Liver (tissue), 3 donors: Measurements from ENCODE around the gene HOXD8.

Source experiments
- FOXA1 ChIP-seq: IDR thresholded peaks from 2 replicates; pipeline ENCODE4 v1.6.1; 2016; ENCODE audit warnings: antibody characterized with exemption
- GABPA ChIP-seq, 2 donors: IDR thresholded peaks in 1 of 2; conservative IDR thresholded peaks in 1 of 2; 2 replicates each; pipeline ENCODE4 v1.6.1; 2016; ENCODE audit warnings: antibody characterized with exemption in 2 of 2, mild to moderate bottlenecking in 1 of 2, moderate library complexity in 1 of 2
- RAD21 ChIP-seq, 2 donors: IDR thresholded peaks; 2 replicates each; pipeline ENCODE4 v1.6.1; 2016; ENCODE audit warnings: antibody characterized with exemption in 2 of 2, mild to moderate bottlenecking in 2 of 2
- RXRA ChIP-seq, 2 donors: IDR thresholded peaks; 2 replicates each; pipeline ENCODE4 v1.6.1; 2017 to 2018; ENCODE audit warnings: antibody characterized with exemption in 2 of 2, mild to moderate bottlenecking in 1 of 2
- SP1 ChIP-seq: IDR thresholded peaks from 2 replicates; pipeline ENCODE4 v1.6.1; 2018; ENCODE audit warnings: antibody characterized with exemption, mild to moderate bottlenecking
- TAF1 ChIP-seq: conservative IDR thresholded peaks from 2 replicates; pipeline ENCODE4 v1.6.1; 2016; ENCODE audit warnings: antibody characterized with exemption, mild to moderate bottlenecking
- YY1 ChIP-seq: IDR thresholded peaks from 2 replicates; pipeline ENCODE4 v1.6.1; 2016; ENCODE audit warnings: antibody characterized with exemption, mild to moderate bottlenecking
- TF ChIP-seq, protein P1 (sequence below): fragments of 150-350 bp; IDR thresholded peaks from 2 replicates; pipeline ENCODE4 v1.5.1; 2017; ENCODE audit warnings: improper control_type of control experiment, low read depth, low read length; ENCODE audit not compliant: missing input control
- TF ChIP-seq, protein P2 (sequence below): IDR thresholded peaks from 2 replicates; pipeline ENCODE4 v1.6.1; 2016; ENCODE audit warnings: antibody characterized with exemption, mild to moderate bottlenecking
- TF ChIP-seq, protein P3 (sequence below): IDR thresholded peaks from 2 replicates; pipeline ENCODE4 v1.6.1; 2016; ENCODE audit warnings: antibody characterized with exemption
- TF ChIP-seq, protein P4 (sequence below): IDR thresholded peaks from 2 replicates; pipeline ENCODE4 v1.6.1; 2016; ENCODE audit warnings: antibody characterized with exemption
- TF ChIP-seq, protein P5 (sequence below): IDR thresholded peaks from 2 replicates; pipeline ENCODE4 v1.6.1; 2016; ENCODE audit warnings: antibody characterized with exemption
- donor health status: healthy.
- donor health status: healthy.

DNA sequence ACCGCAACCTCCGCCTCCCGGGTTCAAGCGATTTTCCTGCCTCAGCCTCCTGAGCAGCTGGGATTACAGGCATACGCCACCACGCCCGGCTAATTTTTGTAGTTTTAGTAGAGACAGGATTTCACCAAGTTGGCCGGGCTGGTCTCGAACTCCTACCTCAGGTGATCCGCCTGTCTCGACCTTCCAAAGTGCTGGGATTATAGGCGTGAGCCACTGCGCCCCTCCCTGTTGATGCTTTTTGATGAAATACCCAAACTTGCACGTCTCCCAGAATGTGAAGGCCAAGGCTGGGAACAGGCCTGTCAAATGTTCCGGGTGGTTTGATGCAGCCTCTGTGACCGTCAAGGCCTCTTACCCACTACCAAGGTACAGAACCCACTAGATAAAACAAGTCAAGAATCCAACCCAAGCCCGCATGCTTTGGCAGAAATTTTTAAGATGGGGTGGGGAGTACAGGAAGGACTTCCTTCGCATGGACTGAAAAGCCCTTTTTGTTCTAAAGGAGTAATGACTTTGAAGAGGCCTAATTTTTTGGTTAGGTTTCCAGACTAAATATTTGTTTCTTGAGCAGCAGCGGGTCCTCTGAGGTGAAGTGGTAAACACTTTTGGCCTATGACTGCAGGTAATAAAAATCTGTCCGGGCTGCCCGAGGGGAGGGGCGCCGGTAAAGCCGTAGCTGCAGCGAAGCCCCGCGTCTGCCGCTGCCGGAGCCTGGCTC, 42.0 kb upstream of the HOXD8 start:
- TF ChIP-seq, protein P1, sequence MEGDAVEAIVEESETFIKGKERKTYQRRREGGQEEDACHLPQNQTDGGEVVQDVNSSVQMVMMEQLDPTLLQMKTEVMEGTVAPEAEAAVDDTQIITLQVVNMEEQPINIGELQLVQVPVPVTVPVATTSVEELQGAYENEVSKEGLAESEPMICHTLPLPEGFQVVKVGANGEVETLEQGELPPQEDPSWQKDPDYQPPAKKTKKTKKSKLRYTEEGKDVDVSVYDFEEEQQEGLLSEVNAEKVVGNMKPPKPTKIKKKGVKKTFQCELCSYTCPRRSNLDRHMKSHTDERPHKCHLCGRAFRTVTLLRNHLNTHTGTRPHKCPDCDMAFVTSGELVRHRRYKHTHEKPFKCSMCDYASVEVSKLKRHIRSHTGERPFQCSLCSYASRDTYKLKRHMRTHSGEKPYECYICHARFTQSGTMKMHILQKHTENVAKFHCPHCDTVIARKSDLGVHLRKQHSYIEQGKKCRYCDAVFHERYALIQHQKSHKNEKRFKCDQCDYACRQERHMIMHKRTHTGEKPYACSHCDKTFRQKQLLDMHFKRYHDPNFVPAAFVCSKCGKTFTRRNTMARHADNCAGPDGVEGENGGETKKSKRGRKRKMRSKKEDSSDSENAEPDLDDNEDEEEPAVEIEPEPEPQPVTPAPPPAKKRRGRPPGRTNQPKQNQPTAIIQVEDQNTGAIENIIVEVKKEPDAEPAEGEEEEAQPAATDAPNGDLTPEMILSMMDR, result no peak
- TF ChIP-seq, protein P2, sequence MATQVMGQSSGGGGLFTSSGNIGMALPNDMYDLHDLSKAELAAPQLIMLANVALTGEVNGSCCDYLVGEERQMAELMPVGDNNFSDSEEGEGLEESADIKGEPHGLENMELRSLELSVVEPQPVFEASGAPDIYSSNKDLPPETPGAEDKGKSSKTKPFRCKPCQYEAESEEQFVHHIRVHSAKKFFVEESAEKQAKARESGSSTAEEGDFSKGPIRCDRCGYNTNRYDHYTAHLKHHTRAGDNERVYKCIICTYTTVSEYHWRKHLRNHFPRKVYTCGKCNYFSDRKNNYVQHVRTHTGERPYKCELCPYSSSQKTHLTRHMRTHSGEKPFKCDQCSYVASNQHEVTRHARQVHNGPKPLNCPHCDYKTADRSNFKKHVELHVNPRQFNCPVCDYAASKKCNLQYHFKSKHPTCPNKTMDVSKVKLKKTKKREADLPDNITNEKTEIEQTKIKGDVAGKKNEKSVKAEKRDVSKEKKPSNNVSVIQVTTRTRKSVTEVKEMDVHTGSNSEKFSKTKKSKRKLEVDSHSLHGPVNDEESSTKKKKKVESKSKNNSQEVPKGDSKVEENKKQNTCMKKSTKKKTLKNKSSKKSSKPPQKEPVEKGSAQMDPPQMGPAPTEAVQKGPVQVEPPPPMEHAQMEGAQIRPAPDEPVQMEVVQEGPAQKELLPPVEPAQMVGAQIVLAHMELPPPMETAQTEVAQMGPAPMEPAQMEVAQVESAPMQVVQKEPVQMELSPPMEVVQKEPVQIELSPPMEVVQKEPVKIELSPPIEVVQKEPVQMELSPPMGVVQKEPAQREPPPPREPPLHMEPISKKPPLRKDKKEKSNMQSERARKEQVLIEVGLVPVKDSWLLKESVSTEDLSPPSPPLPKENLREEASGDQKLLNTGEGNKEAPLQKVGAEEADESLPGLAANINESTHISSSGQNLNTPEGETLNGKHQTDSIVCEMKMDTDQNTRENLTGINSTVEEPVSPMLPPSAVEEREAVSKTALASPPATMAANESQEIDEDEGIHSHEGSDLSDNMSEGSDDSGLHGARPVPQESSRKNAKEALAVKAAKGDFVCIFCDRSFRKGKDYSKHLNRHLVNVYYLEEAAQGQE, result no peak
- TF ChIP-seq GABPA (IDR thresholded peaks at IDR 0.05 in 1 of 2, conservative IDR thresholded peaks at IDR 0.05 in 1 of 2) (no peak), RXRA (IDR thresholded peaks at IDR 0.05) (no peak), SP1 (no peak), RAD21 (IDR thresholded peaks at IDR 0.05) (no peak), YY1 (no peak), TAF1 (no peak), FOXA1 (no peak)
- TF ChIP-seq, protein P3, sequence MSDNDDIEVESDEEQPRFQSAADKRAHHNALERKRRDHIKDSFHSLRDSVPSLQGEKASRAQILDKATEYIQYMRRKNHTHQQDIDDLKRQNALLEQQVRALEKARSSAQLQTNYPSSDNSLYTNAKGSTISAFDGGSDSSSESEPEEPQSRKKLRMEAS, result no peak
- TF ChIP-seq, protein P4, sequence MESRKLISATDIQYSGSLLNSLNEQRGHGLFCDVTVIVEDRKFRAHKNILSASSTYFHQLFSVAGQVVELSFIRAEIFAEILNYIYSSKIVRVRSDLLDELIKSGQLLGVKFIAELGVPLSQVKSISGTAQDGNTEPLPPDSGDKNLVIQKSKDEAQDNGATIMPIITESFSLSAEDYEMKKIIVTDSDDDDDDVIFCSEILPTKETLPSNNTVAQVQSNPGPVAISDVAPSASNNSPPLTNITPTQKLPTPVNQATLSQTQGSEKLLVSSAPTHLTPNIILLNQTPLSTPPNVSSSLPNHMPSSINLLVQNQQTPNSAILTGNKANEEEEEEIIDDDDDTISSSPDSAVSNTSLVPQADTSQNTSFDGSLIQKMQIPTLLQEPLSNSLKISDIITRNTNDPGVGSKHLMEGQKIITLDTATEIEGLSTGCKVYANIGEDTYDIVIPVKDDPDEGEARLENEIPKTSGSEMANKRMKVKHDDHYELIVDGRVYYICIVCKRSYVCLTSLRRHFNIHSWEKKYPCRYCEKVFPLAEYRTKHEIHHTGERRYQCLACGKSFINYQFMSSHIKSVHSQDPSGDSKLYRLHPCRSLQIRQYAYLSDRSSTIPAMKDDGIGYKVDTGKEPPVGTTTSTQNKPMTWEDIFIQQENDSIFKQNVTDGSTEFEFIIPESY, result no peak
- TF ChIP-seq, protein P5, sequence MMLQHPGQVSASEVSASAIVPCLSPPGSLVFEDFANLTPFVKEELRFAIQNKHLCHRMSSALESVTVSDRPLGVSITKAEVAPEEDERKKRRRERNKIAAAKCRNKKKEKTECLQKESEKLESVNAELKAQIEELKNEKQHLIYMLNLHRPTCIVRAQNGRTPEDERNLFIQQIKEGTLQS, result no peak
